H9 (cell line): ENCODE data around the gene ZNF418. TPM values are rescaled to one million over a fixed set of nuclear protein-coding genes. Genes with fewer than 3 reads are reported as not detected.

Source experiments
- DNase-seq: peaks from one replicate; pipeline ENCODE4 v3.0.0-alpha.2; 2017
- H2AFZ ChIP-seq: one replicate; pipeline ENCODE4 v1.6.1; 2013; ENCODE audit warnings: mild to moderate bottlenecking, low read length, control low read depth, moderate library complexity
- H2AK5ac ChIP-seq: 2 replicates; pipeline ENCODE4 v1.6.1; 2013; ENCODE audit warnings: low read length, control low read depth, mixed read lengths; ENCODE audit not compliant: insufficient read length
- H2BK120ac ChIP-seq: one replicate; pipeline ENCODE4 v1.6.1; 2013; ENCODE audit warnings: low read depth, mild to moderate bottlenecking, low read length, control low read depth, inconsistent platforms; ENCODE audit not compliant: poor library complexity, severe bottlenecking
- H2BK12ac ChIP-seq: 2 replicates; pipeline ENCODE4 v1.6.1; 2013; ENCODE audit warnings: low read length, control low read depth, mixed read lengths, low read depth; ENCODE audit not compliant: insufficient read length
- H2BK15ac ChIP-seq: 2 replicates; pipeline ENCODE4 v1.6.1; 2013; ENCODE audit warnings: low read depth, low read length, control low read depth
- H2BK20ac ChIP-seq: one replicate; pipeline ENCODE4 v1.6.1; 2013; ENCODE audit warnings: low read depth, mild to moderate bottlenecking, low read length, control low read depth, inconsistent platforms; ENCODE audit not compliant: poor library complexity, severe bottlenecking
- H2BK5ac ChIP-seq: 2 replicates; pipeline ENCODE4 v1.6.1; 2013; ENCODE audit warnings: low read length, control low read depth, mixed read lengths; ENCODE audit not compliant: insufficient read length
- H3K14ac ChIP-seq: 2 replicates; pipeline ENCODE4 v1.6.1; 2013; ENCODE audit warnings: low read length, control low read depth; ENCODE audit not compliant: insufficient read depth
- H3K18ac ChIP-seq: 2 replicates; pipeline ENCODE4 v1.6.1; 2013; ENCODE audit warnings: low read depth, mild to moderate bottlenecking, mixed read lengths, low read length, control low read depth; ENCODE audit not compliant: insufficient read length
- H3K23ac ChIP-seq: 2 replicates; pipeline ENCODE4 v1.6.1; 2013; ENCODE audit warnings: low read length, control low read depth, mixed read lengths, low read depth; ENCODE audit not compliant: insufficient read length
- H3K23me2 ChIP-seq: 2 replicates; pipeline ENCODE4 v1.6.1; 2013; ENCODE audit warnings: low read depth, mild to moderate bottlenecking, mixed read lengths, low read length, control low read depth; ENCODE audit not compliant: insufficient read length, poor library complexity, severe bottlenecking
- H3K27ac ChIP-seq: 2 replicates; pipeline ENCODE4 v1.5.1; 2013; ENCODE audit warnings: low read length, control low read depth, mixed read lengths, low read depth; ENCODE audit not compliant: insufficient read length
- H3K27me3 ChIP-seq: 2 replicates; pipeline ENCODE4 v1.6.1; 2013; ENCODE audit warnings: low read length, control low read depth, inconsistent platforms; ENCODE audit not compliant: insufficient read depth
- H3K4ac ChIP-seq: 2 replicates; pipeline ENCODE4 v1.6.1; 2013; ENCODE audit warnings: low read depth, mild to moderate bottlenecking, control low read depth, inconsistent platforms, low read length, moderate library complexity
- H3K4me1 ChIP-seq: 2 replicates; pipeline ENCODE4 v1.6.1; 2013; ENCODE audit warnings: low read length, control low read depth, inconsistent platforms; ENCODE audit not compliant: insufficient read depth
- H3K4me2 ChIP-seq: 2 replicates; pipeline ENCODE4 v1.6.1; 2013; ENCODE audit warnings: low read length, control low read depth, mixed read lengths; ENCODE audit not compliant: insufficient read length, insufficient read depth
- H3K56ac ChIP-seq: 2 replicates; pipeline ENCODE4 v1.6.1; 2013; ENCODE audit warnings: low read depth, mild to moderate bottlenecking, mixed read lengths, low read length, control low read depth; ENCODE audit not compliant: insufficient read length
- H3K79me1 ChIP-seq: 2 replicates; pipeline ENCODE4 v1.6.1; 2013; ENCODE audit warnings: low read depth, mild to moderate bottlenecking, moderate library complexity, low read length, control low read depth, inconsistent platforms; ENCODE audit not compliant: insufficient read depth, poor library complexity, severe bottlenecking
- H3K79me2 ChIP-seq: 2 replicates; pipeline ENCODE4 v1.6.1; 2013; ENCODE audit warnings: low read length, control low read depth, inconsistent platforms; ENCODE audit not compliant: insufficient read depth
- H3K9ac ChIP-seq: 2 replicates; pipeline ENCODE4 v1.6.1; 2013; ENCODE audit warnings: low read length, control low read depth, mixed read lengths; ENCODE audit not compliant: insufficient read length; ENCODE audit errors: extremely low read depth
- H3K9me3 ChIP-seq: one replicate; pipeline ENCODE4 v1.6.1; 2013; ENCODE audit warnings: low read depth, low read length, inconsistent platforms; ENCODE audit not compliant: control insufficient read depth
- H3T11ph ChIP-seq: one replicate; pipeline ENCODE4 v1.6.1; 2013; ENCODE audit warnings: mild to moderate bottlenecking, low read length, control low read depth, inconsistent platforms
- H4K20me1 ChIP-seq: one replicate; pipeline ENCODE4 v1.6.1; 2013; ENCODE audit not compliant: control insufficient read depth, insufficient read length, insufficient read depth
- H4K5ac ChIP-seq: 2 replicates; pipeline ENCODE4 v1.6.1; 2013; ENCODE audit warnings: low read depth, mild to moderate bottlenecking, mixed read lengths, low read length, control low read depth; ENCODE audit not compliant: insufficient read length
- H4K8ac ChIP-seq: replicated peaks from 2 replicates; pipeline ENCODE4 v1.6.1; 2013; ENCODE audit warnings: low read length, control low read depth, mixed read lengths, low read depth; ENCODE audit not compliant: insufficient read length
- H4K91ac ChIP-seq: 2 replicates; pipeline ENCODE4 v1.6.1; 2013; ENCODE audit warnings: low read depth, mild to moderate bottlenecking, moderate library complexity, mixed read lengths, low read length, control low read depth; ENCODE audit not compliant: insufficient read length
- H3K27ac Mint-ChIP-seq, 3 experiments: 2 replicates in 2 of 3; 3 replicates in 1 of 3; pipeline ENCODE4 v1.8.0; 2020 to 2021; ENCODE audit warnings: mixed read lengths in 3 of 3, mild to moderate bottlenecking in 1 of 3, moderate library complexity in 1 of 3
- H3K27me3 Mint-ChIP-seq: 2 replicates; pipeline ENCODE4 v1.8.0; 2021; ENCODE audit warnings: low read depth, mild to moderate bottlenecking, moderate library complexity, mixed read lengths
- H3K36me3 Mint-ChIP-seq, 3 experiments: 2 replicates in 2 of 3; 3 replicates in 1 of 3; pipeline ENCODE4 v1.8.0; 2020 to 2021; ENCODE audit warnings: low read depth in 3 of 3, mixed read lengths in 3 of 3; ENCODE audit not compliant: insufficient read depth in 1 of 3
- H3K4me1 Mint-ChIP-seq, 2 experiments: 2 replicates each; pipeline ENCODE4 v1.8.0; 2020; ENCODE audit warnings: mixed read lengths in 2 of 2
- H3K4me3 Mint-ChIP-seq, 2 experiments: 2 replicates in 1 of 2; 3 replicates in 1 of 2; pipeline ENCODE4 v1.8.0; 2020 to 2021; ENCODE audit warnings: mild to moderate bottlenecking in 2 of 2, mixed read lengths in 2 of 2, moderate library complexity in 1 of 2
- H3K9me3 Mint-ChIP-seq, 2 experiments: 2 replicates in 1 of 2; 3 replicates in 1 of 2; pipeline ENCODE4 v1.8.0; 2020; ENCODE audit warnings: mild to moderate bottlenecking in 2 of 2, mixed read lengths in 2 of 2, moderate library complexity in 1 of 2
- WGBS: extraction: QIAGEN DNeasy Blood & Tissue Kit; methylation state at CpG from one replicate; pipeline ENCODE4 v1.1.7; 2013; ENCODE audit warnings: missing lambda C conversion rate, low lambda C conversion rate, mixed read lengths; ENCODE audit not compliant: insufficient read length; ENCODE audit errors: extremely low coverage; 5-methylcytosine and 5-hydroxymethylcytosine counted together
- total RNA-seq: library from RNA; stranded (reverse); gene quantifications from 2 replicates; pipeline ENCODE4 v1.2.1, GENCODE V29; 2021
- TF ChIP-seq, protein P1 (sequence below): fragments of 200-600 bp; sonication (generic); conservative IDR thresholded peaks from 3 replicates; pipeline ENCODE4 v1.8.0; 2021; ENCODE audit warnings: antibody characterized with exemption, mild to moderate bottlenecking

The ZNF418 gene
- total RNA-seq, 1 experiment from 2014 or later = 26.2 TPM

DNA sequence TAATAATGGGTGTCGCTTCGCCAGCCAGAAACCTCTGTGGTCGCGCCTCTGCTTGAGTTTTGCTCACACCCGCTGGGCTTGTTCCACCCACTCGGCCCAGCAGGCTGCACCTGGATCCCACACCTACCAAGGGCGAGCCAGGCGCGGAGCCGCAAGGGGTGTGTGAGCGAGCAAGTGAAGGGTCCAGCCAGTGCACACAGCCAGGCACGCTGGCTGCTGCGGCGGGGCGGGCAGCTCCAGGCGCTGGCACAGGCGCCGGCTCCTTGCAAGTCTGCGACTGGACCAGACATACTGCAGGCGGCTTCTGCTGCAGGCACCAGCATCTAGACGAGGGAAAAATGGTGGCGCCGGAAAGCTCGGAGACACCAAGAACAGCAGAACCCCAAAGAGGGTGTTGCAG lies 14.1 kb upstream of the ZNF418 start:
- Histone ChIP-seq H3K23ac (no peak overlapping the region), H2AFZ (no peak overlapping the region)
- peaks cover 41 to 58% of the 10 kb centered on the region in 2 experiments for H3K9me3 Mint-ChIP-seq

More for the DNA sequence above, 14.1 kb upstream of the ZNF418 start:
- Histone ChIP-seq H2BK120ac (no peak overlapping the region), H4K91ac (no peak overlapping the region), H2BK5ac (no peak overlapping the region), H4K20me1 (no peaks in the 10 kb centered on the region), H3K4me1 (no peaks in the 10 kb centered on the region), H3K79me2 (peaks cover 23% of the 10 kb centered on the region), H2AK5ac (no peak overlapping the region), H3K9me3 (peaks cover 15% of the 10 kb centered on the region), H3K56ac (no peak overlapping the region), H3K4me2 (no peak overlapping the region), H3T11ph (no peak overlapping the region), H3K4ac (no peak overlapping the region), H4K5ac (no peak overlapping the region), H3K79me1 (peaks cover 7% of the 10 kb centered on the region), H3K27ac (no peak overlapping the region), H2BK15ac (no peak overlapping the region), H3K14ac (no peak overlapping the region), H3K27me3 (no peaks in the 10 kb centered on the region), H2BK20ac (no peak overlapping the region), H3K18ac (no peak overlapping the region), H3K9ac (no peak overlapping the region), H3K23me2 (peaks cover 8% of the 10 kb centered on the region), H2BK12ac (no peak overlapping the region), H4K8ac (no peak overlapping the region)
- peaks cover 8% of the 10 kb centered on the region; the same call in 1 of the 2 replicates for H3K27me3 Mint-ChIP-seq
- H3K4me1 Mint-ChIP-seq = peaks cover 12 to 15% of the 10 kb centered on the region in 2 experiments
- H3K4me3 Mint-ChIP-seq = no peak overlapping the region
- WGBS = no CpG with 5 or more reads among the region's 24 CpGs
- peaks cover 4 to 24% (median 14%) of the 10 kb centered on the region in 3 experiments for H3K36me3 Mint-ChIP-seq
- no peak overlapping the region for H3K27ac Mint-ChIP-seq
- no peak for DNase-seq
- TF ChIP-seq, protein P1, sequence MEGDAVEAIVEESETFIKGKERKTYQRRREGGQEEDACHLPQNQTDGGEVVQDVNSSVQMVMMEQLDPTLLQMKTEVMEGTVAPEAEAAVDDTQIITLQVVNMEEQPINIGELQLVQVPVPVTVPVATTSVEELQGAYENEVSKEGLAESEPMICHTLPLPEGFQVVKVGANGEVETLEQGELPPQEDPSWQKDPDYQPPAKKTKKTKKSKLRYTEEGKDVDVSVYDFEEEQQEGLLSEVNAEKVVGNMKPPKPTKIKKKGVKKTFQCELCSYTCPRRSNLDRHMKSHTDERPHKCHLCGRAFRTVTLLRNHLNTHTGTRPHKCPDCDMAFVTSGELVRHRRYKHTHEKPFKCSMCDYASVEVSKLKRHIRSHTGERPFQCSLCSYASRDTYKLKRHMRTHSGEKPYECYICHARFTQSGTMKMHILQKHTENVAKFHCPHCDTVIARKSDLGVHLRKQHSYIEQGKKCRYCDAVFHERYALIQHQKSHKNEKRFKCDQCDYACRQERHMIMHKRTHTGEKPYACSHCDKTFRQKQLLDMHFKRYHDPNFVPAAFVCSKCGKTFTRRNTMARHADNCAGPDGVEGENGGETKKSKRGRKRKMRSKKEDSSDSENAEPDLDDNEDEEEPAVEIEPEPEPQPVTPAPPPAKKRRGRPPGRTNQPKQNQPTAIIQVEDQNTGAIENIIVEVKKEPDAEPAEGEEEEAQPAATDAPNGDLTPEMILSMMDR = no peak
